ENCODE data around the gene C3orf70.

- TF ChIP-seq MAX (IDR thresholded peaks at IDR 0.05; ENCODE audit: low read depth, low read length) (no peak), POLR2A (IDR thresholded peaks at IDR 0.05; ENCODE audit: extremely low read depth, insufficient read length) (no peak)
- TF ChIP-seq, protein P1, sequence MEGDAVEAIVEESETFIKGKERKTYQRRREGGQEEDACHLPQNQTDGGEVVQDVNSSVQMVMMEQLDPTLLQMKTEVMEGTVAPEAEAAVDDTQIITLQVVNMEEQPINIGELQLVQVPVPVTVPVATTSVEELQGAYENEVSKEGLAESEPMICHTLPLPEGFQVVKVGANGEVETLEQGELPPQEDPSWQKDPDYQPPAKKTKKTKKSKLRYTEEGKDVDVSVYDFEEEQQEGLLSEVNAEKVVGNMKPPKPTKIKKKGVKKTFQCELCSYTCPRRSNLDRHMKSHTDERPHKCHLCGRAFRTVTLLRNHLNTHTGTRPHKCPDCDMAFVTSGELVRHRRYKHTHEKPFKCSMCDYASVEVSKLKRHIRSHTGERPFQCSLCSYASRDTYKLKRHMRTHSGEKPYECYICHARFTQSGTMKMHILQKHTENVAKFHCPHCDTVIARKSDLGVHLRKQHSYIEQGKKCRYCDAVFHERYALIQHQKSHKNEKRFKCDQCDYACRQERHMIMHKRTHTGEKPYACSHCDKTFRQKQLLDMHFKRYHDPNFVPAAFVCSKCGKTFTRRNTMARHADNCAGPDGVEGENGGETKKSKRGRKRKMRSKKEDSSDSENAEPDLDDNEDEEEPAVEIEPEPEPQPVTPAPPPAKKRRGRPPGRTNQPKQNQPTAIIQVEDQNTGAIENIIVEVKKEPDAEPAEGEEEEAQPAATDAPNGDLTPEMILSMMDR (IDR thresholded peaks at IDR 0.05; ENCODE audit: low read depth, low read length), result no peak
Observed at GRCh38 chr3:185164428-185165217, 11.8 kb upstream of the C3orf70 start.

Data from NB4 (cell line).